HG03575 (cell line): ENCODE data around the gene RPL10.

Source experiments
- ATAC-seq: cut with Tn5 transposase; IDR thresholded peaks from one replicate; pipeline ENCODE4 v1.9.1; 2021; ENCODE audit not compliant: unreplicated experiment, insufficient number of reproducible peaks, low FRiP score; ENCODE audit errors: extremely low read depth

RPL10 gene

DNA sequence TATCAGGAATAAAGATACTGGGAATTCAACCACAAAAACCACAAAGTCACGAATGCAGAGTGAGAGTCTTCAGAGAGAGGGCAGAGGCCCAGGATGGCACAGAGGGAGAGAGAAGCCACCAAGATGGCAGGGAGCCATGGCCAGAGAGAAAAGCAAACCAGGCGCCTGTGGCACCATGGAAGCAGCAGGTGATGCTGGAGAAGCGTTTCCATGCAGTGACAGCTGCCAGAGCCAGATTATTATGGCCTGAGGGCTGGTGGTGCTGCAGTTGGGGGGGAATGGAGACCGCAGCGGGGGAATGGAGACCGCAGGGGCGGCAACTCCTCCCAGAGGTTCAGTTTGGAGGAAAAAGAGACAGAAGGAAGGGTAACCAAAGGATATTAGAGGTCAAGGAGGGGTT lies 19.0 kb downstream of the RPL10 start:
- no peak for ATAC-seq

DNA sequence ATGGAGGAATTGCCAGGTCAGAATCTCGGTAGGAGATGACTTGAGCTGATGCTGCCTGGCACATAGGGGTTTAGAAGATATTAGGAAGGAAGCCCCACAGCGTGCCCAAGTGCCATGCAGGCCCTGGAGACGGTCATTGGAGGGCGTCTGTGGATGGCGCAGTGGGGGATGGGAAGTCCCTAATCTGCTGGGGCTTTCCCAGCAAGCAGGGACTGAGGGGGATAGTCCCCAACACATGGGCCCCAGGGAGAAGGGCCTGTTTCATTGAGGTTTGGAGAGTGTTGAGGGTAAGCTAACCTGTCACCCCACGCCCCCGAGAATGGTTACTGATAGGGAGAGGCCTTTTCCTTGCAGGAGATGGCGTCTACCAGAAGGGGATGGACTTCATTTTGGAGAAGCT lies 21.0 kb downstream of the RPL10 start:
- ATAC-seq: no peak

- ATAC-seq: no peak
Measured at GRCh38 chrX:154419688-154420401, 21.7 kb downstream of the RPL10 start.

- ATAC-seq: no peak
Measured at GRCh38 chrX:154420402-154420756, 22.2 kb downstream of the RPL10 start.

DNA sequence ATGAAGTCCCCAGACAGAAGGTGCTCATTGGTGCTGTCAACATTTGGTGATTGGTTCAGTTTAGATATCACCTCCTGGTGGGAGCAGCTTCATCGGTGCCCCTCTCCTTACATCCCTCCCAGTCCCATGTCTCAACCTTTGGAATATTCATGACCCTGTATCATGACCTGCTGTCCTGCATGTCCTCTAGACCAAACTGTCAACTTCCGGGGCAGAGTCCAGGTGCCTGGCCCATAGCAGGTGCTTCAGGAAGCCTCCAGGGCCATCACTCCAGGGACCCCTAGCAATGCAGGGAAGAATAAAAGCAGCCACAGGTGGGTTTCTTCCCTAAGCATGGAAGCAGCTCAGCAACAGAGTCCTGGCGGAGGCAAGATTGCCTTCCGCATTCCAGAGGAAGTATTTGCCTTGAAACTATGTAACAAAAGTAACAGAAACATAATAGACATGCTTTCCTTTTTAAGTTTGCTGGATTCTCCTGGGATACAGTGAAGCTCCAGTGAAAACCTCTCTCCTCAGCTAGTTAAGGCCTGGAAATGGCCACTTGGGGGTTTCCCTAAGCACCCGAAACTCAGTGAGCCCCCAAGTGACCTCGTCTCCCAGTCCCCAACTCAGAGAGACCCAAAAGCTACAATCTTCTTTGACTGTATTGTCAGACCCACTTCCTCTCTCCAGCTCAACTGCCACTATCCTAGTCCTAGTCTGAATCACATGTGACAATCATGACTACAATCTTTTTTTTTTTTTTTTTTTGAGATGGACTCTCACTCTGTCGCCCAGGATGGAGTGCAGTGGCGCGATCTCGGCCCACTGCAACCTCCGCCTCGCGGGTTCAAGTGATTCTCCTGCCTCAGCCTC lies 29.0 kb downstream of the RPL10 start:
- no peak for ATAC-seq

- ATAC-seq: peak; percentile 58
Measured at GRCh38 chrX:154428176-154429171, 30.3 kb downstream of the RPL10 start, which contains the start of gene ATP6AP1. ATP6AP1 (plus strand) TSS chrX:154428677; CDS start chrX:154428693, 16 bp downstream.

DNA sequence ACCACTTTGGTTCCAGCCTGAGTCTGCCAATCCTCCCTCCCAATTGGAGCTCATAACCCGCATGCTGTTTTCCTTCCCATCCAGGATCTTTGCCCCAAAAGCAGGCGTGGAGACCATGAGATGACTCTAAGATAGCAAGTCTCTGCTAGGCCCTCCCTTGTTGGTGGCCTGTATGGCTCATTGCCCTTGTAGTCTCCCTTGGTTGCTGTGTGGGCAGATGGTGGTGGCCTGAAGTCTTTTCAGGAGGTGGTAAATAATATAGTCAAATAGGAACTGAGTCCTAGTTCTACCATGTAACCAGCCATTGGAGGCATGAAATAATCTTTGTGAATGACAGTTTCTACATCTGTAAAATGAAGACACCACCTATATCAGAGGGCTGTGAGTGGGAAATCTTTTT lies 31.5 kb downstream of the RPL10 start:
- no peak for ATAC-seq

DNA sequence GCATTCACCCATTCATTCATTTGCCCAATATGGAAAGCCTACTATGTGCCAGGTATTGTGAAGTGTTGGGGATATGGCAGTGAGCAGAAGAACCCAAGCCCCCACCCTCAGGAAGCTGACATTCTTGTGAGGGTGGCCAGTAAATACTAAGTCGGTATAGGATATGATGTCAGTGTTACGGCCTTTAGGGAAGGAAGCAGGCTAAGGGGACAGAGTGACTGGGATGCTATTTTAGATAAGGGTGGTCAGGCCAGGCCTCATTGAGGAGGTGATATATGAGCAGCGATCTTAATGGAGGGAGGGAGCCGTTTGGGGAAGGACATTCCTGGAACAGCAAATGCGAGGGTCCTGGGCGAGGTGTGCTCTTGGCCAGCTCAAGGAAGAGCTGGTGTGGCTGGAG lies 32.3 kb downstream of the RPL10 start:
- ATAC-seq: no peak

DNA sequence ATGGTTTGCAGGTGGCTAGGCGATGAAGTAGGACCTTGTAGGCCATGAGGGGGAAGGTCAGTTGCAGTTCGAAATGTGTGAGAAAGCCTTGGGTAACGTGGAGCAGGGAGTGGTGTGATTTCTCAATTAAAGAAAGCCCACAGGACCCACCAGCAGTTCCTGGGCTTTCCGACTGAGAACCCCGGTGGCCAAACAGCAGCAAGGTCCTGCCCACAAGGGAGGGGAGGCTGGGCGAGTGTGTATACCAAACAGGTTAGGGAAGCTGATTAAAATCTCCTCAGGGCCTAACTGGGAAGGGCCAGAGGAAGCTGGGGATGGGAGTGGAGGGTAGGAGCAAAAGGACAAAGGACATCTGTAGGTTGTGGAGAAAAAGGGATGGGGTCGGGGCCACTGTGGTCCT lies 32.7 kb downstream of the RPL10 start:
- no peak for ATAC-seq

- ATAC-seq: no peak
Measured at GRCh38 chrX:154431341-154431740, 33.2 kb downstream of the RPL10 start.

GRCh38 chrX:154432210-154432609 lies 34.0 kb downstream of the RPL10 start:
- no peak for ATAC-seq

- ATAC-seq: no peak
Measured at GRCh38 chrX:154433605-154434004, 35.4 kb downstream of the RPL10 start.

DNA sequence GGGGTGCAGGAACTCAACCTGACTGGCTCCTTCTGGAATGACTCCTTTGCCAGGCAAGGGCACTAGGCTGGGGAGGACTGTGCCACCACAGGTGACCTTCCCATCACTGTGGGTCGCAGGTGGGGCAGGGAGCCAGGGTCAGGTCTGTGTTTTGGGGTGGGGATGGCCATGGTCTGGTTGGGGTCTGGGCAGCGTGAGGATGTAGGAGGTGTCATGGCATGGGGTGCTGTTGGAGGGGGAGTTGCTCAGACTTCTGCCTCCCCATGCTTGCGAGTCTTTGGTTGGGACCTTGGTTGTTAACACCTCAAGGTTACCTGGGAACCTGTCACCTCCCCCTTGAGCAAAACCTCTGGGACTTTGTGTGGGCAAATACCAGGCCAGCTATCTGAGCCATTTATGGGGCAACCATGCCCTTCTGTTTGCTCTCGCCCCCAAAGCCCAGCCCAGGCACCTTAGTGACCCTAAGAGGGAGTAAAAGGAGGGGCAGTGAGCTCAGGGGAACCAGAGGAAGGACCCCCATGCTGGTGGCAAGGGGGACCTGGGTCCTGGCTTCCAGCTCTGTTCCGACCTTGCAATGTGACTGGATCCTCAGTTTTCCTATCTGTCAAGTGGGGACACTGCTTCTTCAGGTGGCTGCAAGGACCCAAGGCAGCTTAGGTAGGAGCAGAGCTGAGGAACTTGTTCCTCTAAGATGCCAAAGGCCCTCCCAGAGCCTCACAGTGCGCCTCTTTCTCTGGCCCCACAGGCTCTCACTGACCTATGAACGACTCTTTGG lies 36.4 kb downstream of the RPL10 start:
- no peak for ATAC-seq

- ATAC-seq: no peak
Measured at GRCh38 chrX:154435171-154435733, 37.1 kb downstream of the RPL10 start.

- ATAC-seq: no peak
Measured at GRCh38 chrX:154436374-154436982, 38.3 kb downstream of the RPL10 start.

GRCh38 chrX:154436983-154437752 lies 39.0 kb downstream of the RPL10 start, which contains the start of gene GDI1:
GDI1 (plus strand) TSS chrX:154437154; CDS start chrX:154437255, 101 bp downstream.
- ATAC-seq: no peak
